OCI-LY3 (cell line): Measurements from ENCODE around the gene PI4KB.

ENCODE experiments used
- CTCF ChIP-seq: fragments of 200-600, 300-600 bp; sonication (generic); IDR thresholded peaks from 2 replicates; pipeline ENCODE4 v1.5.1; 2014; ENCODE audit warnings: antibody characterized with exemption, low read length, low read depth
- EZH2phosphoT487 ChIP-seq: fragments of 200-600 bp; shearing (Covaris generic); IDR thresholded peaks from 2 replicates; pipeline ENCODE4 v1.6.1; 2018; ENCODE audit warnings: antibody characterized with exemption, mixed run types, low read depth

- TF ChIP-seq CTCF (no peak), EZH2phosphoT487 (no peak)
Observed at GRCh38 chr1:151326619-151327222, 495 bp downstream of the PI4KB start.
